Left ventricle myocardium superior (tissue), 1 donor: ENCODE data around the gene KEAP1. TPM values are rescaled to one million over a fixed set of nuclear protein-coding genes. Genes with fewer than 3 reads are reported as not detected.
"Not testable (repeated sequence)": the region's sequence is repeated elsewhere in the genome, so short reads cannot be mapped to it uniquely, and the experiment has no call there.

Source experiments
- ATAC-seq: fragments of 200-7000 bp; cut with Tn5 transposase; one replicate; pipeline ENCODE4 v1.9.1; 2020; ENCODE audit warnings: mild to moderate bottlenecking, moderate library complexity
- DNase-seq: peaks from one replicate; pipeline ENCODE4 v3.0.0-alpha.2; 2020
- intact Hi-C: fragments of 100-400 bp; cut with micrococcal nuclease; formaldehyde crosslinking; loops from one replicate; pipeline ENCODE4 v1.11.0; 2022
- total RNA-seq: library from RNA; stranded (reverse); fragmentation: NEBNext Ultra II Directional; extraction: Animal tissue kit (Norgen Biotek cat#: 25700); gene quantifications from one replicate; pipeline ENCODE4 v1.2.1, GENCODE V29; 2021
- donor health status: DM: no; HTN: yes; CAD: no; lungs with severe emphysema.

Gene KEAP1
- total RNA-seq, 1 donor from 2014 or later = 87.7 TPM

- DNase-seq = peak; percentile 84
- intact Hi-C loops = no loop called here
- ATAC-seq = no peak
Observed at GRCh38 chr19:10505583-10506229, 2.5 kb upstream of the KEAP1 start.

GRCh38 chr19:10502524-10503001 is 593 bp downstream of the KEAP1 start:
- DNase-seq = peak; percentile 98
- intact Hi-C loops = no loop called here
- ATAC-seq = peak; percentile 95

- DNase-seq = peak; percentile 94
- intact Hi-C loops = no loop called here
- peak; percentile 77 for ATAC-seq
Observed at GRCh38 chr19:10501971-10502523, 1.1 kb downstream of the KEAP1 start.

GRCh38 chr19:10500247-10500592 is 2.9 kb downstream of the KEAP1 start:
- DNase-seq (no peak), ATAC-seq (no peak)
- intact Hi-C loops = no loop called here

- DNase-seq (no peak), ATAC-seq (no peak)
- intact Hi-C loops = no loop called here
Observed at GRCh38 chr19:10499550-10500246, 3.5 kb downstream of the KEAP1 start.

- ATAC-seq = no peak
- no peak for DNase-seq
- intact Hi-C loops = no loop called here
Observed at GRCh38 chr19:10497371-10497770, 5.8 kb downstream of the KEAP1 start.

- DNase-seq = no peak
- peak; percentile 10 for ATAC-seq
- intact Hi-C loops = no loop called here
Observed at GRCh38 chr19:10491472-10492047, 11.6 kb downstream of the KEAP1 start.

- ATAC-seq (no peak), DNase-seq (no peak)
- intact Hi-C loops = no loop called here
Observed at GRCh38 chr19:10486551-10486950, 16.6 kb downstream of the KEAP1 start.

- intact Hi-C loops = no loop called here
- ATAC-seq = peak; percentile 97
- DNase-seq = peak; percentile 93
Observed at GRCh38 chr19:10478903-10479384, 24.2 kb downstream of the KEAP1 start.

GRCh38 chr19:10478476-10478875 is 24.7 kb downstream of the KEAP1 start:
- ATAC-seq = no peak
- intact Hi-C loops = no loop called here
- no peak for DNase-seq

- no peak for ATAC-seq
- intact Hi-C loops = no loop called here
Observed at GRCh38 chr19:10474962-10475451, 28.1 kb downstream of the KEAP1 start.

GRCh38 chr19:10473192-10473591 is 30.0 kb downstream of the KEAP1 start:
- ATAC-seq (no peak), DNase-seq (no peak)
- intact Hi-C loops = no loop called here

More at GRCh38 chr19:10474962-10475451, 28.1 kb downstream of the KEAP1 start:
- no peak for DNase-seq

GRCh38 chr19:10471909-10472308 is 31.2 kb downstream of the KEAP1 start:
- ATAC-seq (no peak), DNase-seq (no peak)
- intact Hi-C loops = no loop called here

GRCh38 chr19:10468133-10468532 is 35.0 kb downstream of the KEAP1 start:
- ATAC-seq = no peak
- intact Hi-C loops = no loop called here
- DNase-seq = no peak

GRCh38 chr19:10467104-10467706 is 36.0 kb downstream of the KEAP1 start:
- intact Hi-C loops = no loop called here
- ATAC-seq (no peak), DNase-seq (no peak)

- ATAC-seq (no peak), DNase-seq (no peak)
- intact Hi-C loops = no loop called here
Observed at GRCh38 chr19:10464456-10464855, 38.7 kb downstream of the KEAP1 start.

GRCh38 chr19:10462557-10462956 is 40.6 kb downstream of the KEAP1 start:
- intact Hi-C loops = no loop called here
- ATAC-seq (no peak), DNase-seq (no peak)

- ATAC-seq, intact Hi-C loops, DNase-seq: not testable (repeated sequence)
Observed at GRCh38 chr19:10462042-10462441, 41.1 kb downstream of the KEAP1 start.
